Measurements from ENCODE around the gene ATP8B3.

The ATP8B3 gene

GRCh38 chr19:1745589-1746031, 66.5 kb downstream of the ATP8B3 start:
- DNase-seq (ENCODE audit: low read depth), result no peak
- no peak overlapping the region for H3K4me3 ChIP-seq (ENCODE audit: low read depth, low read length)
- no peak for TF ChIP-seq CTCF (IDR thresholded peaks at IDR 0.05; ENCODE audit: control insufficient read depth, extremely low read depth, insufficient read depth)

- no peak for DNase-seq (ENCODE audit: low read depth)
- no peak overlapping the region for H3K4me3 ChIP-seq (ENCODE audit: low read depth, low read length)
- TF ChIP-seq CTCF (IDR thresholded peaks at IDR 0.05; ENCODE audit: control insufficient read depth, extremely low read depth, insufficient read depth), result no peak
Measured at GRCh38 chr19:1744822-1745563, 67.1 kb downstream of the ATP8B3 start.

GRCh38 chr19:1744133-1744665, 67.9 kb downstream of the ATP8B3 start:
- no peak overlapping the region for H3K4me3 ChIP-seq (ENCODE audit: low read depth, low read length)
- no peak for TF ChIP-seq CTCF (IDR thresholded peaks at IDR 0.05; ENCODE audit: control insufficient read depth, extremely low read depth, insufficient read depth)
- DNase-seq (ENCODE audit: low read depth), result no peak

- TF ChIP-seq CTCF (IDR thresholded peaks at IDR 0.05; ENCODE audit: control insufficient read depth, extremely low read depth, insufficient read depth), result no peak
- DNase-seq (ENCODE audit: low read depth), result no peak
Measured at GRCh38 chr19:1742989-1743696, 68.9 kb downstream of the ATP8B3 start.

GRCh38 chr19:1739960-1740629, 72.0 kb downstream of the ATP8B3 start:
- no peak for DNase-seq (ENCODE audit: low read depth)
- TF ChIP-seq CTCF (IDR thresholded peaks at IDR 0.05; ENCODE audit: control insufficient read depth, extremely low read depth, insufficient read depth), result no peak
- no peak overlapping the region for H3K4me3 ChIP-seq (ENCODE audit: low read depth, low read length)

More at GRCh38 chr19:1742989-1743696, 68.9 kb downstream of the ATP8B3 start:
- no peak overlapping the region for H3K4me3 ChIP-seq (ENCODE audit: low read depth, low read length)

GRCh38 chr19:1736927-1737326, 75.1 kb downstream of the ATP8B3 start:
- no peak for TF ChIP-seq CTCF (IDR thresholded peaks at IDR 0.05; ENCODE audit: control insufficient read depth, extremely low read depth, insufficient read depth)
- DNase-seq (ENCODE audit: low read depth), result no peak
- no peak overlapping the region for H3K4me3 ChIP-seq (ENCODE audit: low read depth, low read length)
